Uterus (tissue), 4 donors: ENCODE results near the gene S100A8. TPM values are rescaled to one million over a fixed set of nuclear protein-coding genes. Genes with fewer than 3 reads are reported as not detected.
"Not testable (repeated sequence)": the region's sequence is repeated elsewhere in the genome, so short reads cannot be mapped to it uniquely, and the experiment has no call there.

ENCODE experiments used
- DNase-seq, 2 donors: peaks; one replicate each; pipeline ENCODE4 v3.0.0-alpha.2; 2019 to 2020
- H3K27ac ChIP-seq, 2 donors: fragments of 200-600 bp; sonication (generic); 1 replicate in 1 of 2; 2 replicates in 1 of 2; pipeline ENCODE4 v1.5.1; 2016 to 2018
- H3K27me3 ChIP-seq, 2 donors: fragments of 200-600 bp; sonication (generic); one replicate each; pipeline ENCODE4 v1.5.1; 2018 to 2019; ENCODE audit warnings: control low read depth in 1 of 2
- H3K36me3 ChIP-seq, 2 donors: fragments of 200-600 bp; sonication (generic); one replicate each; pipeline ENCODE4 v1.5.1; 2019; ENCODE audit warnings: control low read depth in 1 of 2
- H3K4me1 ChIP-seq, 2 donors: fragments of 200-600 bp; sonication (generic); one replicate each; pipeline ENCODE4 v1.5.1; 2018 to 2019; ENCODE audit warnings: control low read depth in 1 of 2
- H3K4me3 ChIP-seq, 2 donors: fragments of 200-600 bp; sonication (generic); 1 replicate in 1 of 2; 2 replicates in 1 of 2; pipeline ENCODE4 v1.5.1; 2018 to 2019; ENCODE audit warnings: mild to moderate bottlenecking in 1 of 2
- H3K9me3 ChIP-seq, 2 donors: fragments of 200-600 bp; sonication (generic); one replicate each; pipeline ENCODE4 v1.5.1; 2019; ENCODE audit warnings: control low read depth in 1 of 2
- POLR2A ChIP-seq, 2 donors: fragments of 450-650 bp; IDR thresholded peaks; one replicate each; pipeline ENCODE4 v1.6.1; 2016; ENCODE audit warnings: antibody characterized with exemption in 2 of 2, mild to moderate bottlenecking in 1 of 2, moderate library complexity in 1 of 2
- intact Hi-C: fragments of 100-400 bp; cut with DNase I; formaldehyde crosslinking; loops from one replicate; pipeline ENCODE4 v1.15.1; 2023; ENCODE audit warnings: low total_unique reads
- total RNA-seq, 4 donors: library from RNA; depleted of rRNA in 3 of 4; stranded (reverse); fragments of >200 nt in 3 of 4; gene quantifications; one replicate each; pipeline versions ENCODE4 v1.1.0 to v1.2.4, GENCODE V29; 2014 to 2023
- TF ChIP-seq, protein P1 (sequence below), 4 experiments: fragments of 200-600 bp in 2 of 4; fragments of 450-650 bp in 2 of 4; sonication (generic) in 2 of 4; IDR thresholded peaks; one replicate each; pipeline ENCODE4 v1.5.1; 2016 to 2019; ENCODE audit warnings: antibody characterized with exemption in 4 of 4, mild to moderate bottlenecking in 2 of 4, moderate library complexity in 1 of 4
- donor health status: DM: yes; HTN: yes; CAD: no.

The S100A8 gene
- total RNA-seq, 4 donors from 2014 or later: 5.4 to 25.2 (median 24.7) TPM; not detected in 1

DNA sequence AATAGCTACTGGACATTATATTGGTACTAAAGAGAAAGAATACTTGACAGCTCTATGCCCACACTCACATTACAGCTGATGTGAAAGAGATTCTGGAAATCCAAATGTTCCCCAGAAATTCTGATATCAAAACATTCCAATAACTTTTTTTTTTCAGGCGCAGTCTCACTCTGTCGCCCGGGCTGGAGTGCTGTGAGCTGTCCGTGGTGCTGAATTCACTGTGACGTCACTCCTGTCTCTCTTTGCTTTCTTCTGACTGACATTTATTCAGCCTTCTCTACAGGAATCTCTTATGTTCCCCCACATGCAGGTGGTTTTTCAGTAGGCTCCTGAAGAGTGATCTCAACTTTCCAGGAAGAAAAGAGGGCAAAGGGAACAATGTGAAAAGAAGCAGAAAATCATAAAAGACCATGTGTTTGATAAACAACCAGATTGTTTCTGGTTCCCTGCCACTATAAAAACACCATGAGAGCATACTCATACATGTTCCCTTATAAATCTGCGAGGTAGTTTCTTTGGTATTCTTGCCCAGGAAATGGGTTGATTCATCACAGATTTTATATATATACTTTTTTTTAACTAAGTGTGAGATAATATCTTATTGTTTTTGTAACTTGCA lies 31.7 kb upstream of the S100A8 start:
- intact Hi-C loops: no loop called here
- H3K4me1 ChIP-seq: no peaks in the 10 kb centered on the region
- H3K36me3 ChIP-seq: no peaks in the 10 kb centered on the region
- no peaks in the 10 kb centered on the region for H3K9me3 ChIP-seq
- DNase-seq: peak; percentile 51 to 52
- H3K27ac ChIP-seq: no peak overlapping the region
- no peak for TF ChIP-seq POLR2A (IDR thresholded peaks at IDR 0.05)
- TF ChIP-seq, protein P1, sequence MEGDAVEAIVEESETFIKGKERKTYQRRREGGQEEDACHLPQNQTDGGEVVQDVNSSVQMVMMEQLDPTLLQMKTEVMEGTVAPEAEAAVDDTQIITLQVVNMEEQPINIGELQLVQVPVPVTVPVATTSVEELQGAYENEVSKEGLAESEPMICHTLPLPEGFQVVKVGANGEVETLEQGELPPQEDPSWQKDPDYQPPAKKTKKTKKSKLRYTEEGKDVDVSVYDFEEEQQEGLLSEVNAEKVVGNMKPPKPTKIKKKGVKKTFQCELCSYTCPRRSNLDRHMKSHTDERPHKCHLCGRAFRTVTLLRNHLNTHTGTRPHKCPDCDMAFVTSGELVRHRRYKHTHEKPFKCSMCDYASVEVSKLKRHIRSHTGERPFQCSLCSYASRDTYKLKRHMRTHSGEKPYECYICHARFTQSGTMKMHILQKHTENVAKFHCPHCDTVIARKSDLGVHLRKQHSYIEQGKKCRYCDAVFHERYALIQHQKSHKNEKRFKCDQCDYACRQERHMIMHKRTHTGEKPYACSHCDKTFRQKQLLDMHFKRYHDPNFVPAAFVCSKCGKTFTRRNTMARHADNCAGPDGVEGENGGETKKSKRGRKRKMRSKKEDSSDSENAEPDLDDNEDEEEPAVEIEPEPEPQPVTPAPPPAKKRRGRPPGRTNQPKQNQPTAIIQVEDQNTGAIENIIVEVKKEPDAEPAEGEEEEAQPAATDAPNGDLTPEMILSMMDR (IDR thresholded peaks at IDR 0.05): no peak
- H3K27me3 ChIP-seq: no peaks in the 10 kb centered on the region
- no peak overlapping the region for H3K4me3 ChIP-seq

DNA sequence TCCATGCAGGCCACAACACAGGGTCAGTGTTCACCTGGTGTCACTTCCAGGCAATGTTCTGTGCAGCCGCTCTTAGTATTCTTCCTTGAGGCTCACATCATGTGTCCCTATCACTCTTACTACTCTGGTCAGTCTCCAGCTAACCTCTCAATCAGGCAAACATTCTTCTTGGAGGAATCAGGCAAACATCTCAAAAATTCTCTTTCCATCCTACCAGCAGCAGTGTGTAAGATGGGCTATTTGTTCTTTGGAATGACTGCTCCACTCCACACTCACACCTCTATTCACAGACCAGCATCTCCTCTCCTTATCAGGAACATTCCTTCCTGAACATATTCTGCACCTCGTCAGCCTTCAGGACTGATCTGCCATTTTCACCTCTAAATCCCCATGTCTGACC lies 29.4 kb upstream of the S100A8 start:
- intact Hi-C loops: no loop called here
- no peaks in the 10 kb centered on the region for H3K9me3 ChIP-seq
- TF ChIP-seq, protein P1 (IDR thresholded peaks at IDR 0.05): no peak
- no peak for TF ChIP-seq POLR2A (IDR thresholded peaks at IDR 0.05)

DNA sequence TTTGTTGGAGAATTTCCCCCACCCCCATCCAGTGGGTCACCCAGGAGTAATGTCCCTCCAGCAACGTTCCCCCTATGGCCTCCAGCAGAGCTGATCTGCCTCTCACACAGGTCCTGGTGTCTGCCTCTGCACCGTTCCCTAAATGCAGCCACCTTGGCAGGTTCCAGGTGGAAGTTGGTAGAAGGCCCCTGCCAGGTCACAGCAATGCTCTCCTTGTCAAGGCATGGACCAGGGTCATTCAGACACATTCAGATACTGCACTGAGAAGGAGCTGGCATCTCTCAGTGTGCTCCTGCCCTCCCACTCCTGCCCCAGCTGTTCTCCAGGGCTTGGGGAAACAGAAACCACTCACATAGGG lies 28.5 kb upstream of the S100A8 start:
- H3K4me3 ChIP-seq, intact Hi-C loops, DNase-seq, H3K27ac ChIP-seq, H3K36me3 ChIP-seq, H3K4me1 ChIP-seq, H3K9me3 ChIP-seq, H3K27me3 ChIP-seq: not testable (repeated sequence)

More for the DNA sequence above, 29.4 kb upstream of the S100A8 start:
- no peak for DNase-seq
- H3K36me3 ChIP-seq: no peaks in the 10 kb centered on the region
- H3K27me3 ChIP-seq: no peaks in the 10 kb centered on the region
- no peak overlapping the region for H3K4me3 ChIP-seq
- no peak overlapping the region for H3K27ac ChIP-seq
- H3K4me1 ChIP-seq: no peaks in the 10 kb centered on the region

DNA sequence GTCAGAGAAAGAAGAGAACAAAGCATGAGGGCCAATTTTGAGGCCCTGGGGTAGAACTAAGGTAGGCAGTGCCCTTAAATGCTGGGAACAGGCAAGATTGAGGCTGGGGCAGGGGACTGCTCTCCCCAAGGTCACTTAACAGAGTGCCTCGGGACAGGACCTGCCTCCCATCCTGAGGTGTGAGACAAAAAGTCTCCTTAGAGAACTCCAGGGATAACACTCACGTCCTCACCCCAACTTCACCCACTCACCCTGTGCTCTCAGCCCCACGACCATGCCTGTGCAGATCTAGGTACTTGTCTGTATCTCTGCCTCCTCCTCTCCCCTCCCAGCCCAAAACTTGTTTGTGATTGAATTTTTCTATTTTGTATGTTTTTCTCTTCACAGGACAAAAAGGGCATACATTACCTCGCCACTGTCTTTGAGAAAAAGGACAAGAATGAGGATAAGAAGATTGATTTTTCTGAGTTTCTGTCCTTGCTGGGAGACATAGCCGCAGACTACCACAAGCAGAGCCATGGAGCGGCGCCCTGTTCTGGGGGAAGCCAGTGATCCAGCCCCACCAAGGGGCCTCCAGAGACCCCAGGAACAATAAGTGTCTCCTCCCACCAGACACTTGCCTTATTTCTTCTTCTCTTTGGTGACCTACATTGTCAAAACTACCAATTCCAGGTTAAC lies 28.0 kb upstream of the S100A8 start:
- H3K4me3 ChIP-seq, intact Hi-C loops, H3K27me3 ChIP-seq, DNase-seq, H3K9me3 ChIP-seq, H3K36me3 ChIP-seq, H3K27ac ChIP-seq, H3K4me1 ChIP-seq: not testable (repeated sequence)

DNA sequence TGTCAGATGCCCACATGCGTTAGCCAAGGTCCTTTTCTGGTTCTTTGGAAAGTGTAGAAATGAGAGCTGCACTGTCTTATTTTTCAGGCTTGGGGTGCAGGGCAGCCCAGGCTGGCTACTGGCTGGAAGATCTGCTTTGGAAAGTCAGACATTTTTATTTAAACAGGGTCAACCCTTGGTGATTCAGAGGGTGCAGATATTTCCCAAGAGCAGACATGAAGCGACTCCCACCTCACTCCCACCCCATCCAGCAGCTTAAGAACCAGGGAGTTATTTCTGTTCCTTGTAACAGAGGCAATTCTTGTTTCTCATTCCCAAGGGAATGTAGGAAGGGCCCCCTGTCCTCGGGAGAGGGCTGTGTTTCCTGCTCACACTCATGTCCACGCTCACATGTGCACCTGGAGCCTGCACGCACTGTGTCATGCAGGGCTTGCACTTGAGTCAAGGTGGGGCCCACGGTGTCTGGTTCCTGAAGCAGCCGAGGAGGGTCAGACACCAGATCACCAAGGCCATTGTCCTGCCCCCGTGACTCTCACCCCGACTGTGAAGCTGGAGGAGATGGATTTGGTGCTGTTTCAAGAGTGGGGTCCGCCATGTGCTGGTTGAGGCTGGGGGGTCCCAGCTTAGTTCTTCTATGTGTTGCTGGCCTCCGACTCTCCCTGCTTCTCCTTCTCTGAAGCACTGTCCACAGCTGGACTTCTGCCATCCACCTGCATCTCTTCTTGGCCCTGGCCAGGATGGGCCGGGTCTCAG lies 26.4 kb upstream of the S100A8 start:
- H3K4me3 ChIP-seq: no peak overlapping the region
- intact Hi-C loops: no loop called here

More for the DNA sequence above, 26.4 kb upstream of the S100A8 start:
- no peaks in the 10 kb centered on the region for H3K36me3 ChIP-seq
- no peak overlapping the region for H3K27ac ChIP-seq
- H3K27me3 ChIP-seq: no peaks in the 10 kb centered on the region
- no peaks in the 10 kb centered on the region for H3K9me3 ChIP-seq
- no peak for DNase-seq
- H3K4me1 ChIP-seq: no peaks in the 10 kb centered on the region
- TF ChIP-seq, protein P1 (IDR thresholded peaks at IDR 0.05): no peak
- no peak for TF ChIP-seq POLR2A (IDR thresholded peaks at IDR 0.05)
